Measurements from ENCODE around the gene DDI2.

The DDI2 gene

GRCh38 chr1:15717418-15718125 is 100.3 kb downstream of the DDI2 start:
- ChIA-PET CTCF (interaction anchor here (3.1 kb wide), 1 partner anchor 23 kb away, joined by 9 read pairs; no protein-coding TSS in a partner anchor), POLR2A (interaction anchor here (1.3 kb wide), 1 partner anchor 9 kb away, joined by 3 read pairs; no protein-coding TSS in a partner anchor)
- Histone ChIP-seq H3K9me3 (ENCODE audit: control insufficient read depth, insufficient read depth, low read depth, low read length) (no peaks in the 10 kb centered on the region), H3K27ac (ENCODE audit: extremely low read depth, low read depth, low read length) (no peak overlapping the region), H3K4me1 (ENCODE audit: control insufficient read depth, insufficient read depth, low read length) (no peaks in the 10 kb centered on the region), H3K4me3 (ENCODE audit: low read depth, low read length) (no peak overlapping the region), H3K36me3 (ENCODE audit: control insufficient read depth in 2 of 2, insufficient read depth in 1 of 2, low read length in 2 of 2) (peaks cover 8 to 73% of the 10 kb centered on the region in 2 experiments; a peak in 2 of 3 replicates)
- TF ChIP-seq ZNF184 (tag by site-specific recombination; IDR thresholded peaks at IDR 0.05) (no peak), ZBTB17 (tag by site-specific recombination; IDR thresholded peaks at IDR 0.05) (no peak), PRDM1 (tag by site-specific recombination; IDR thresholded peaks at IDR 0.05) (no peak), ZNF530 (tag by site-specific recombination; IDR thresholded peaks at IDR 0.05; ENCODE audit: low read depth) (no peak), KLF9 (tag by site-specific recombination; IDR thresholded peaks at IDR 0.05; ENCODE audit: low read depth) (no peak), ZSCAN23 (tag by site-specific recombination; IDR thresholded peaks at IDR 0.05) (no peak), PRDM2 (tag by site-specific recombination; IDR thresholded peaks at IDR 0.05; ENCODE audit: borderline replicate concordance) (no peak), ZNF580 (tag by site-specific recombination; IDR thresholded peaks at IDR 0.05) (no peak), ZNF645 (tag by site-specific recombination; IDR thresholded peaks at IDR 0.05) (no peak), ZNF280C (tag by site-specific recombination; IDR thresholded peaks at IDR 0.05) (no peak), ZBTB11 (tag by site-specific recombination; conservative IDR thresholded peaks at IDR 0.05; ENCODE audit: low read depth) (no peak), ZNF660 (tag by site-specific recombination; IDR thresholded peaks at IDR 0.05) (no peak), ZNF121 (tag by site-specific recombination; IDR thresholded peaks at IDR 0.05) (no peak), SCRT2 (tag by site-specific recombination; IDR thresholded peaks at IDR 0.05) (no peak), ZNF629 (tag by site-specific recombination; IDR thresholded peaks at IDR 0.05) (no peak), REST (tag by site-specific recombination; IDR thresholded peaks at IDR 0.05) (no peak), ZNF776 (tag by site-specific recombination; IDR thresholded peaks at IDR 0.05; ENCODE audit: borderline replicate concordance) (no peak), ZFP37 (tag by site-specific recombination; IDR thresholded peaks at IDR 0.05) (no peak)
